ENCODE results near the gene ADCYAP1R1.

DNA sequence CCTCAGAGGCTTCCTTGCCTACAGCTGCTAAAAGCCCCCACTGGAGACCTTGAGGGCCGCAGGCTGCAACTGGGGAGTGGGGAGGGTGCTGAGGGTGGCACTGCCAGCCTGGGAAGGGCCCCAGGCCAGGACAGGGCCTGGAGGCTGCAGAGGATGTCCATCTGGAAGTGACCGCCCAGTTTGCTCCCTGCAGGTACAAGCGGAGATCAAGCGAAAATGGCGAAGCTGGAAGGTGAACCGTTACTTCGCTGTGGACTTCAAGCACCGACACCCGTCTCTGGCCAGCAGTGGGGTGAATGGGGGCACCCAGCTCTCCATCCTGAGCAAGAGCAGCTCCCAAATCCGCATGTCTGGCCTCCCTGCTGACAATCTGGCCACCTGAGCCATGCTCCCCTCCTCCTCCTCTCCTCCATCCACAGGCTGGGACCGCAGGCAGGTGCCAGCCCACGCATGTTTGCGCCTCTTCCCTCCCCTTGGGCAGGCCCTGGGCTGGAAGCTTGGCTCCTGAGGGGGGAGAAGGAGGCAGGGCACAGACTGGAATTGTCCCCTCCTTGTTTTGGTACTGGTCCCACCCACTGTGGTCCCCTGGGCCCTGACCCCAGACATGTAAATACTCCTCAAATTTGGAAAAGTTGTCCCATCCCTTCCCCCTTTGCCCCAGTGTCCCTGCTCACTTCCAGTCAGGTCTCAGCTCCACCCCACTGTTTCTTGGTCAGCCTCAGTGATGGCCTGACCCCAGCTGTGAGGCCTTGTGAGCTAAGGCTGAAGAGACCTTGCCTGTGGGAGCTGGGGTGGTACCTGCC, 54.4 kb downstream of the ADCYAP1R1 start:
- TF ChIP-seq POLR2AphosphoS5 (IDR thresholded peaks at IDR 0.05; ENCODE audit: low read depth, low read length) (no peak), POLR2A (IDR thresholded peaks at IDR 0.05; ENCODE audit: low read depth, low read length) (no peak), TAF1 (IDR thresholded peaks at IDR 0.05; ENCODE audit: low read depth, low read length) (no peak), SPI1 (IDR thresholded peaks at IDR 0.05; ENCODE audit: low read depth, low read length) (no peak), POU2F2 (IDR thresholded peaks at IDR 0.05; ENCODE audit: low read depth, low read length) (no peak)
